GM12878 (cell line): Measurements from ENCODE around the gene CGB2. TPM values are rescaled to one million over a fixed set of nuclear protein-coding genes. Genes with fewer than 3 reads are reported as not detected.

Experiments used
- ATAC-seq: fragments of 200-7000 bp; cut with Tn5 transposase; 3 replicates; pipeline ENCODE4 v1.9.1; 2020; ENCODE audit warnings: mild to moderate bottlenecking, moderate library complexity
- BruUV-seq: library from RNA; stranded (reverse); fragments of 400-500 nt; replicated peaks from 2 replicates; lab custom pipeline; 2021; lab: Mats Ljungman, UMichigan
- CTCF ChIA-PET: fragments of 300-600 bp; sonication (Branson Sonifier 250); formaldehyde crosslinking; extraction: SDS; loops from one replicate; lab custom pipeline; 2021; ENCODE audit warnings: inconsistent platforms; lab: Yijun Ruan, JAX
- POLR2A ChIA-PET: fragments of 350-600 bp; formaldehyde crosslinking; extraction: SDS; loops from one replicate; lab custom pipeline; 2021; ENCODE audit warnings: inconsistent platforms; lab: Charles Lee
- RAD21 ChIA-PET: fragments of 300-600 bp; sonication (Branson Sonifier 250); formaldehyde crosslinking; loops from one replicate; lab custom pipeline; 2023; ENCODE audit warnings: antibody characterized with exemption; ENCODE audit not compliant: unreplicated experiment; lab: Charles Lee
- SMC1A ChIA-PET: fragments of 300-600 bp; sonication (Branson Sonifier 250); formaldehyde crosslinking; loops from one replicate; lab custom pipeline; 2023; ENCODE audit not compliant: unreplicated experiment, uncharacterized antibody; lab: Charles Lee
- DNase-seq: peaks from one replicate; pipeline ENCODE4 v3.0.0-alpha.2; 2011; ENCODE audit warnings: low read depth, low spot score
- FAIRE-seq: peaks from 3 replicates; lab custom pipeline; 2011; peaks lifted over from hg19 to GRCh38; lab: Jason Lieb, UNC
- H2AFZ ChIP-seq: 2 replicates; pipeline ENCODE4 v1.6.0; 2011; ENCODE audit warnings: low read depth, low read length, control low read depth; ENCODE audit not compliant: control insufficient read depth
- H3K27ac ChIP-seq: 2 replicates; pipeline ENCODE4 v1.5.1; 2011; ENCODE audit warnings: control low read depth; ENCODE audit not compliant: control insufficient read depth, insufficient read depth
- H3K27me3 ChIP-seq, 2 experiments: replicated peaks in 1 of 2; 2 replicates each; pipeline versions ENCODE4 v1.6.0 to v1.6.1; 2011; ENCODE audit warnings: low read length in 1 of 2; ENCODE audit not compliant: control insufficient read depth in 2 of 2, insufficient read depth in 2 of 2
- H3K36me3 ChIP-seq, 2 experiments: 2 replicates each; pipeline ENCODE4 v1.5.1; 2011; ENCODE audit warnings: low read length in 1 of 2; ENCODE audit not compliant: control insufficient read depth in 2 of 2, insufficient read depth in 2 of 2
- H3K4me1 ChIP-seq: 2 replicates; pipeline ENCODE4 v1.6.1; 2011; ENCODE audit warnings: mild to moderate bottlenecking, low read length, moderate library complexity, mixed read lengths; ENCODE audit not compliant: control insufficient read depth, insufficient read depth
- H3K4me2 ChIP-seq: 2 replicates; pipeline ENCODE4 v1.6.0; 2011; ENCODE audit warnings: control low read depth; ENCODE audit not compliant: control insufficient read depth, insufficient read depth
- H3K4me3 ChIP-seq: fragments of 200-600 bp; sonication (generic); 2 replicates; pipeline ENCODE4 v1.5.1; 2016
- H3K79me2 ChIP-seq: 2 replicates; pipeline ENCODE4 v1.6.0; 2011; ENCODE audit warnings: low read length; ENCODE audit not compliant: control insufficient read depth, insufficient read depth
- H3K9ac ChIP-seq: 2 replicates; pipeline ENCODE4 v1.8.0; 2011; ENCODE audit warnings: low read length, control low read depth, mixed read lengths; ENCODE audit not compliant: control insufficient read depth, insufficient read depth
- H3K9me3 ChIP-seq: replicated peaks from 3 replicates; pipeline ENCODE4 v1.5.1; 2011; ENCODE audit warnings: mild to moderate bottlenecking, low read length; ENCODE audit not compliant: control insufficient read depth, insufficient read depth
- H4K20me1 ChIP-seq: 2 replicates; pipeline ENCODE4 v1.6.0; 2011; ENCODE audit not compliant: control insufficient read depth, insufficient read depth
- BHLHE40 ChIP-seq, 2 experiments: fragments of 450-650 bp in 1 of 2; IDR thresholded peaks; 2 replicates each; pipeline ENCODE4 v1.6.1; 2011 to 2017; ENCODE audit warnings: low read depth in 2 of 2, borderline replicate concordance in 1 of 2, improper control_type of control experiment in 1 of 2, low read length in 1 of 2, mild to moderate bottlenecking in 1 of 2
- FOXM1 ChIP-seq: IDR thresholded peaks from 2 replicates; pipeline ENCODE4 v1.6.1; 2012; ENCODE audit warnings: low read depth, mild to moderate bottlenecking, inconsistent platforms, low read length, moderate library complexity
- IRF3 ChIP-seq: fragments of 450-650 bp; IDR thresholded peaks from 2 replicates; pipeline ENCODE4 v1.6.1; 2014; ENCODE audit warnings: mild to moderate bottlenecking
- NFIC ChIP-seq: IDR thresholded peaks from 2 replicates; pipeline ENCODE4 v1.6.1; 2012; ENCODE audit warnings: low read depth, mild to moderate bottlenecking, inconsistent platforms, low read length, moderate library complexity
- ZBTB40 ChIP-seq: fragments of 450-650 bp; IDR thresholded peaks from 2 replicates; pipeline ENCODE4 v1.6.1; 2016; ENCODE audit warnings: mild to moderate bottlenecking, moderate library complexity, borderline replicate concordance
- WGBS: methylation state at CpG from one replicate; pipeline ENCODE4 v1.1.6; 2016; ENCODE audit warnings: low lambda C conversion rate; ENCODE audit not compliant: insufficient replicate concordance, insufficient coverage; ENCODE audit errors: missing lambda C conversion rate; 5-methylcytosine and 5-hydroxymethylcytosine counted together
- in situ Hi-C: fragments of 300-500 bp; cut with MboI; formaldehyde crosslinking; loops from 9 replicates; pipeline ENCODE4 v1.14.3; 2018; ENCODE audit warnings: mixed read lengths
- intact Hi-C: fragments of 100-400 bp; cut with micrococcal nuclease; formaldehyde crosslinking; loops from one replicate; pipeline ENCODE4 v1.14.2; 2022; ENCODE audit not compliant: unreplicated experiment
- polyA plus RNA-seq, 11 experiments: library from polyadenylated mRNA; depleted of rRNA in 4 of 11; unstranded in 6 of 11; stranded (reverse) in 5 of 11; fragments of >200 nt; fragmentation: Nextera tagmentation in 4 of 11; fragmentation: Illumina TruSeq in 1 of 11; extraction: Ambion mirVana in 4 of 11; extraction: Trizol in 1 of 11; gene quantifications; 1 replicate in 1 of 11; 2 replicates in 10 of 11; pipeline versions ENCODE4 v1.2.1 to v1.2.3, GENCODE V29; 2011 to 2016; ENCODE audit warnings: inconsistent platforms in 2 of 11, missing spikeins in 2 of 11, low read depth in 1 of 11
- total RNA-seq, 4 experiments: library from RNA; depleted of rRNA in 3 of 4; stranded (reverse); fragments of >200 nt in 3 of 4; fragmentation: Illumina TruSeq in 1 of 4; extraction: Trizol in 1 of 4; gene quantifications; 2 replicates each; pipeline versions ENCODE4 v1.2.1 to v1.2.3, GENCODE V29; 2013 to 2021

CGB2 gene
- total and polyA plus RNA-seq, 10 of the 15 experiments (the other 5 are each of a cell fraction or from before 2014, with no cell fraction given) = 0.20 to 0.37 TPM; not detected in 8

- WGBS = 100% methylated on average over 7 of the region's 7 CpGs
- TSS peak; percentile 52 for BruUV-seq
- H2AFZ ChIP-seq = no peak overlapping the region
Observed at GRCh38 chr19:49004964-49005614, 26.6 kb upstream of the CGB2 start.

More at GRCh38 chr19:49004964-49005614, 26.6 kb upstream of the CGB2 start:
- Histone ChIP-seq H3K4me1 (no peaks in the 10 kb centered on the region), H3K27me3 (no peaks in the 10 kb centered on the region), H3K36me3 (peaks cover 20 to 22% of the 10 kb centered on the region in 2 experiments), H3K9ac (no peak overlapping the region), H4K20me1 (no peaks in the 10 kb centered on the region), H3K27ac (no peak overlapping the region), H3K4me3 (no peak overlapping the region), H3K4me2 (no peak overlapping the region), H3K79me2 (no peaks in the 10 kb centered on the region), H3K9me3 (no peaks in the 10 kb centered on the region)
- DNase-seq (no peak), FAIRE-seq (no peak), ATAC-seq (no peak)
- ChIA-PET SMC1A (no interaction called here), CTCF (interaction anchor here (0.6 kb wide), 1 partner anchor 123 kb away, joined by 3 read pairs; no protein-coding TSS in a partner anchor), RAD21 (no interaction called here), POLR2A (interaction anchor here (0.7 kb wide), 1 partner anchor 453 kb away, joined by 3 read pairs; no protein-coding TSS in a partner anchor)
- intact Hi-C loops = no loop called here
- TF ChIP-seq ZBTB40 (no peak), FOXM1 (no peak), IRF3 (no peak), BHLHE40 (IDR thresholded peaks at IDR 0.05; ENCODE audit: borderline replicate concordance in 1 of 2, low read depth in 2 of 2, low read length in 1 of 2) (no peak), NFIC (no peak)
- in situ Hi-C loops = no loop called here
